Renal pelvis (tissue), 4 donors: Measurements from ENCODE around the gene DSTN. TPM values are rescaled to one million over a fixed set of nuclear protein-coding genes. Genes with fewer than 3 reads are reported as not detected.

Experiments
- DNase-seq: peaks from one replicate; pipeline ENCODE4 v3.0.0-alpha.2; 2013
- polyA plus RNA-seq, 3 donors: library from polyadenylated mRNA; unstranded; fragments of 120-200 nt; gene quantifications; one replicate each; pipeline ENCODE4 v1.2.1, GENCODE V29; 2013; ENCODE audit not compliant: insufficient read length in 3 of 3

Gene DSTN
- polyA plus RNA-seq, 3 donors: 318 to 374 (median 354) TPM

- no peak for DNase-seq
Observed at GRCh38 chr20:17572034-17572638, 2.3 kb downstream of the DSTN start.

- no peak for DNase-seq
Observed at GRCh38 chr20:17573463-17573862, 3.6 kb downstream of the DSTN start.

GRCh38 chr20:17576215-17576614 lies 6.3 kb downstream of the DSTN start:
- DNase-seq: no peak

GRCh38 chr20:17579369-17580039 lies 9.6 kb downstream of the DSTN start:
- no peak for DNase-seq

GRCh38 chr20:17580895-17581294 lies 11.0 kb downstream of the DSTN start:
- no peak for DNase-seq

- DNase-seq: no peak
Observed at GRCh38 chr20:17583126-17583525, 13.3 kb downstream of the DSTN start.

GRCh38 chr20:17584689-17585088 lies 14.8 kb downstream of the DSTN start:
- DNase-seq: no peak

GRCh38 chr20:17586250-17586649 lies 16.4 kb downstream of the DSTN start:
- DNase-seq: no peak

GRCh38 chr20:17587148-17587547 lies 17.3 kb downstream of the DSTN start:
- DNase-seq: no peak

GRCh38 chr20:17587824-17588223 lies 17.9 kb downstream of the DSTN start:
- DNase-seq: no peak

- no peak for DNase-seq
Observed at GRCh38 chr20:17589161-17589834, 19.4 kb downstream of the DSTN start.

GRCh38 chr20:17590245-17590644 lies 20.4 kb downstream of the DSTN start:
- no peak for DNase-seq

- no peak for DNase-seq
Observed at GRCh38 chr20:17593902-17594301, 24.0 kb downstream of the DSTN start.

GRCh38 chr20:17594443-17594842 lies 24.6 kb downstream of the DSTN start:
- DNase-seq: peak; percentile 41

GRCh38 chr20:17595856-17596255 lies 26.0 kb downstream of the DSTN start:
- no peak for DNase-seq

- no peak for DNase-seq
Observed at GRCh38 chr20:17598013-17598550, 28.2 kb downstream of the DSTN start.

- no peak for DNase-seq
Observed at GRCh38 chr20:17601957-17602356, 32.1 kb downstream of the DSTN start.

- DNase-seq: no peak
Observed at GRCh38 chr20:17602493-17602892, 32.6 kb downstream of the DSTN start.

- DNase-seq: no peak
Observed at GRCh38 chr20:17605131-17605660, 35.3 kb downstream of the DSTN start.

GRCh38 chr20:17606001-17606400 lies 36.1 kb downstream of the DSTN start:
- DNase-seq: no peak

GRCh38 chr20:17608701-17609497 lies 39.0 kb downstream of the DSTN start:
- DNase-seq: no peak

- DNase-seq: no peak
Observed at GRCh38 chr20:17609811-17610377, 40.0 kb downstream of the DSTN start.
